ENCODE measurements around the gene CHPF2. TPM values are rescaled to one million over a fixed set of nuclear protein-coding genes. Genes with fewer than 3 reads are reported as not detected.

CHPF2 gene
- total RNA-seq, 1 donor from 2014 or later = 38.1 TPM

DNA sequence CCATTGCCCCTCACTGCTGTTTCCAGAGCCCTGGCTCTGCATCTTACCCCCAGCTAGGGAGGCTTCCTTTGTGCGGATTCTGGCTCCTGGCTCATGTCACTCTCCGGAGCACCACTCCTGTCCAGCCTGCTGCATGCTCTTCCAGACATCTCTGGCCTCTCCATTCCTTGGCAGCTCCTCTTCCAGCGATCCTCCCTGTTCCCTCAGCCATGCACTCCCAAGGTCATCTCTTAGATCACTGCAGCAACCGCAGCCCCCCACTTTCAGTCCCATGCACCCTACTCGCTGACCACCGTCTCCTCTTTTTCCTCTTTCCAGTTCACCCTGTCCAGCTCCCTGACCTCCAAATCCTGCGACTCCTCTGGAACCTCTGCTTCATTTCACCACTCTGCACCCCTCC is 23.1 kb downstream of the CHPF2 start:
- H3K36me3 Mint-ChIP-seq (ENCODE audit: unreplicated experiment) = peaks cover 6% of the 10 kb centered on the region
- DNase-seq = no peak
- TF ChIP-seq, protein P1, sequence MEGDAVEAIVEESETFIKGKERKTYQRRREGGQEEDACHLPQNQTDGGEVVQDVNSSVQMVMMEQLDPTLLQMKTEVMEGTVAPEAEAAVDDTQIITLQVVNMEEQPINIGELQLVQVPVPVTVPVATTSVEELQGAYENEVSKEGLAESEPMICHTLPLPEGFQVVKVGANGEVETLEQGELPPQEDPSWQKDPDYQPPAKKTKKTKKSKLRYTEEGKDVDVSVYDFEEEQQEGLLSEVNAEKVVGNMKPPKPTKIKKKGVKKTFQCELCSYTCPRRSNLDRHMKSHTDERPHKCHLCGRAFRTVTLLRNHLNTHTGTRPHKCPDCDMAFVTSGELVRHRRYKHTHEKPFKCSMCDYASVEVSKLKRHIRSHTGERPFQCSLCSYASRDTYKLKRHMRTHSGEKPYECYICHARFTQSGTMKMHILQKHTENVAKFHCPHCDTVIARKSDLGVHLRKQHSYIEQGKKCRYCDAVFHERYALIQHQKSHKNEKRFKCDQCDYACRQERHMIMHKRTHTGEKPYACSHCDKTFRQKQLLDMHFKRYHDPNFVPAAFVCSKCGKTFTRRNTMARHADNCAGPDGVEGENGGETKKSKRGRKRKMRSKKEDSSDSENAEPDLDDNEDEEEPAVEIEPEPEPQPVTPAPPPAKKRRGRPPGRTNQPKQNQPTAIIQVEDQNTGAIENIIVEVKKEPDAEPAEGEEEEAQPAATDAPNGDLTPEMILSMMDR (IDR thresholded peaks at IDR 0.05; ENCODE audit: partially characterized antibody, unreplicated experiment) = no peak
- H3K27me3 Mint-ChIP-seq (ENCODE audit: unreplicated experiment) = peaks cover 45% of the 10 kb centered on the region
- H3K27ac Mint-ChIP-seq (ENCODE audit: unreplicated experiment) = no peak overlapping the region
- no peak overlapping the region for H3K4me3 Mint-ChIP-seq (ENCODE audit: unreplicated experiment)
- peaks cover 10% of the 10 kb centered on the region for H3K4me1 Mint-ChIP-seq (ENCODE audit: low read depth, unreplicated experiment)
- peaks cover 17% of the 10 kb centered on the region for H3K9me3 Mint-ChIP-seq (ENCODE audit: unreplicated experiment)

DNA sequence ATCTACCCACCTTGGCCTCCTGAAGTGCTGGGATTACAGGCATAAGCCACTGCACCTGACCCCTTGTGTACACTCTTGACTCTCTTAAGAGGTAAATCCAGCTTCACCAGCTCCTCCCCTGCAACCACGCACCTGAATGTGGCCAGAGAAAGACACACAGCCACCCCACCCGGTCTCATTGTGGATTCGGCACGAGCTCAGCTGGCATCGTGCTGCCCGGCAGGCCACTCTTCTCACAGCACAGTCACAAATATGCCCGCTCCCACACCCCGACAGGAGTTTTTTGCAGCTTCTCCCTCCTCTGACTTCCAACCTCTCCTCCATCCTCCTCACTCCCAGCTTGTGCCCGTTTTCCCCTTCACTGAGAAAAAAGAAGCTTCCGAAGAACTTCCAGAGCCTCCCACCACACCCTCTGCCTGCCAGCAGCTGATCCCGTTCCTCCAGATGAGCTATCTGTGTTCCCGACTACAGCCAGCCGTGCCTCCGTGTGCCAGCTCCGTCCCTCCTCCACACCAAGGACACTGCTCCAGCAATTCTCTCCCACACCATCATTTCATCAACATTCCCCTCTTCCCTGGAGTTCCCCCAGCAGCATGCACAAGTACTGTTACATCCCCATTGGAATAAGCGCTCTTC is 24.2 kb downstream of the CHPF2 start:
- Mint-ChIP-seq H3K27ac (ENCODE audit: unreplicated experiment) (no peak overlapping the region), H3K4me1 (ENCODE audit: low read depth, unreplicated experiment) (peaks cover 8% of the 10 kb centered on the region), H3K4me3 (ENCODE audit: unreplicated experiment) (no peak overlapping the region), H3K27me3 (ENCODE audit: unreplicated experiment) (peaks cover 37% of the 10 kb centered on the region), H3K36me3 (ENCODE audit: unreplicated experiment) (peaks cover 6% of the 10 kb centered on the region), H3K9me3 (ENCODE audit: unreplicated experiment) (peaks cover 13% of the 10 kb centered on the region)
- no peak for DNase-seq
- TF ChIP-seq, protein P1 (IDR thresholded peaks at IDR 0.05; ENCODE audit: partially characterized antibody, unreplicated experiment) = no peak

DNA sequence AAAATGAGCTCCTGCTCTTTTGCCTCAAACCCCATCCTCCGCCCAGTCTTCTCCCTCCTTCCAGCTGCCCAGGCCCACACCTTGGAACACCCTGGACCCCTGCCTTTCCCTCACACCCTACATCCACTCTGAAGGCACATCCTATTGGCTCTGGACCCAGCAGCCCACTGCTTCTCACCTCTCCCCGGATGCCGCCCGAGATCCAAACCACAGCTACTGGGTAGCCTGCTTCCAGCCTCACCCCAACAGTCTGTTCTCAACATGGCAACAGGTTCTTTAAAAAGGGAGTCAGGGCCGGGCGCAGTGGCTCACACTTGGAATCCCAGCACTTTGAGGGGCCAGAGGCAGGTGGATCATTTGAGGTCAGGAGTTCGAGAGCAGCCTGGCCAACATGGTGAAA is 25.7 kb downstream of the CHPF2 start:
- Mint-ChIP-seq H3K4me1 (ENCODE audit: low read depth, unreplicated experiment) (peaks cover 3% of the 10 kb centered on the region), H3K9me3 (ENCODE audit: unreplicated experiment) (peaks cover 10% of the 10 kb centered on the region), H3K27ac (ENCODE audit: unreplicated experiment) (no peak overlapping the region), H3K4me3 (ENCODE audit: unreplicated experiment) (no peak overlapping the region), H3K36me3 (ENCODE audit: unreplicated experiment) (peaks cover 6% of the 10 kb centered on the region), H3K27me3 (ENCODE audit: unreplicated experiment) (peaks cover 34% of the 10 kb centered on the region)
- TF ChIP-seq, protein P1 (IDR thresholded peaks at IDR 0.05; ENCODE audit: partially characterized antibody, unreplicated experiment) = no peak
- DNase-seq = no peak

DNA sequence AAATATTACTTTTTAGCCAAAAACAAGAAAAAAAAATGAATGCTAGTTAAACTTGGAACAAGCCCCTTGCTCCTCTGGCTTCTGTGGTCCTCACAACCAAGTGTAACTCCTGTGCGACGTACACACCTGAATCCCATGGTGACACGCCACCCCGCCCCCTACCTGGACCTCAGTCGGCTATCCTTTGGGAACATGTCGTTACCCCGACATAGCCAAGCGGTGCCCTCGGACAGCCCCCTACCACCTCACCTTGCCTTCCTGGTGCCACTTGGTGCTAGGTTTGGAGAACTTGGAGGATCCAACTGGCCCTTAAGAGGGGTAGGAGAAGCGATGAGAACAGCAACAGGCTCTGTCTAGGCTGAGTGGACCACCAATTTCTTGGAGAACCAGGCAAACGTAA is 28.2 kb downstream of the CHPF2 start:
- H3K9me3 Mint-ChIP-seq (ENCODE audit: unreplicated experiment) = peaks cover 3% of the 10 kb centered on the region
- no peak overlapping the region for H3K4me3 Mint-ChIP-seq (ENCODE audit: unreplicated experiment)
- no peak overlapping the region for H3K27ac Mint-ChIP-seq (ENCODE audit: unreplicated experiment)
- H3K4me1 Mint-ChIP-seq (ENCODE audit: low read depth, unreplicated experiment) = no peaks in the 10 kb centered on the region
- TF ChIP-seq, protein P1 (IDR thresholded peaks at IDR 0.05; ENCODE audit: partially characterized antibody, unreplicated experiment) = no peak
- H3K36me3 Mint-ChIP-seq (ENCODE audit: unreplicated experiment) = peaks cover 7% of the 10 kb centered on the region
- DNase-seq = no peak
- peaks cover 27% of the 10 kb centered on the region for H3K27me3 Mint-ChIP-seq (ENCODE audit: unreplicated experiment)

DNA sequence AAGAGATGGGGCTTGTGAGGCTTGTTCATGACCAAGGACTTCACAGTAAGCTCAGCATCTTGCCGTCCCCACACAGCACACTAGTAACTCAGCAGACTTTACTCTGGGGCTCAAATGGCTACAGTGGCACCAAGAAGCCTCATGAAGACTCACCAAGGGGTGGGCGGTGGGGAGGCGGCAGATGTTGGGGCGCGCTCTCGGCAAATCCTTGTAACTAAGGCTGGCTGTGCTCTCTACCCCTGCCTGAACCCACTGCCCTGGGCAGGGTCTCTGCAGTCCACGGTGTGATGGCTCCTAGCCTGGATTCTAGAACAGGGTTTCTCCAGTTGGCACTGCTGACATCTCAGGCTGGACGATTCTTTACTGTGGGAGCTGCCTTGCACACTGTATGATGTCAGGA is 28.6 kb downstream of the CHPF2 start:
- Mint-ChIP-seq H3K36me3 (ENCODE audit: unreplicated experiment) (peaks cover 4% of the 10 kb centered on the region), H3K9me3 (ENCODE audit: unreplicated experiment) (no peaks in the 10 kb centered on the region), H3K27ac (ENCODE audit: unreplicated experiment) (no peak overlapping the region), H3K4me3 (ENCODE audit: unreplicated experiment) (no peak overlapping the region), H3K4me1 (ENCODE audit: low read depth, unreplicated experiment) (no peaks in the 10 kb centered on the region), H3K27me3 (ENCODE audit: unreplicated experiment) (peaks cover 23% of the 10 kb centered on the region)
- DNase-seq = no peak
- TF ChIP-seq, protein P1 (IDR thresholded peaks at IDR 0.05; ENCODE audit: partially characterized antibody, unreplicated experiment) = no peak

Measured in glutamatergic neuron (in vitro differentiated cells).